Urinary bladder (tissue), 4 donors: ENCODE measurements around the gene GNB1. TPM values are rescaled to one million over a fixed set of nuclear protein-coding genes. Genes with fewer than 3 reads are reported as not detected.
"Not testable (repeated sequence)": the region's sequence is repeated elsewhere in the genome, so short reads cannot be mapped to it uniquely, and the experiment has no call there.

Experiments used
- DNase-seq: peaks from one replicate; pipeline ENCODE4 v3.0.0-alpha.2; 2015; ENCODE audit errors: extremely low spot score
- H3K27ac ChIP-seq: one replicate; pipeline ENCODE4 v1.5.1; 2013; ENCODE audit warnings: low read depth, mild to moderate bottlenecking, moderate library complexity
- H3K36me3 ChIP-seq: one replicate; pipeline ENCODE4 v1.6.1; 2013; ENCODE audit warnings: mild to moderate bottlenecking, moderate library complexity; ENCODE audit not compliant: insufficient read depth
- H3K4me1 ChIP-seq: one replicate; pipeline ENCODE4 v1.6.1; 2013; ENCODE audit warnings: mild to moderate bottlenecking, moderate library complexity; ENCODE audit not compliant: insufficient read depth
- H3K4me3 ChIP-seq: one replicate; pipeline ENCODE4 v1.5.1; 2013; ENCODE audit warnings: low read depth, low read length
- WGBS: extraction: QIAGEN DNeasy Blood & Tissue Kit; methylation state at CpG from one replicate; pipeline ENCODE4 v1.1.7; 2013; 5-methylcytosine and 5-hydroxymethylcytosine counted together
- polyA plus RNA-seq: library from polyadenylated mRNA; stranded (reverse); fragments of 200-250 nt; gene quantifications from one replicate; pipeline ENCODE4 v1.2.3, GENCODE V29; 2013
- total RNA-seq: library from RNA; depleted of rRNA; stranded (reverse); fragments of >200 nt; gene quantifications from one replicate; pipeline ENCODE4 v1.2.3, GENCODE V29; 2014
- donor health status: healthy with polysubstance abuse.
- donor health status: healthy.

GNB1 gene
- total and polyA plus RNA-seq, 2 donors = 123 to 200 TPM

- Histone ChIP-seq H3K27ac (peak overlapping the region; percentile 11), H3K4me1 (peaks cover 3% of the 10 kb centered on the region), H3K4me3 (no peak overlapping the region), H3K36me3 (no peaks in the 10 kb centered on the region)
- no peak for DNase-seq
- 49% methylated on average over 4 of the region's 4 CpGs for WGBS
These were observed 33.7 kb downstream of the GNB1 start for GRCh38 chr1:1857096-1857703.

GRCh38 chr1:1856161-1856560 lies 34.7 kb downstream of the GNB1 start:
- H3K4me1 ChIP-seq, H3K27ac ChIP-seq, DNase-seq, H3K36me3 ChIP-seq, H3K4me3 ChIP-seq: not testable (repeated sequence)
- WGBS = 92% methylated on average over 6 of the region's 6 CpGs

GRCh38 chr1:1853593-1854257 lies 37.2 kb downstream of the GNB1 start:
- no peaks in the 10 kb centered on the region for H3K36me3 ChIP-seq
- 71% methylated on average over 7 of the region's 7 CpGs for WGBS
- DNase-seq = no peak
- H3K4me3 ChIP-seq = no peak overlapping the region
- H3K4me1 ChIP-seq = peaks cover 2% of the 10 kb centered on the region
- no peak overlapping the region for H3K27ac ChIP-seq

- 84% methylated on average over 10 of the region's 10 CpGs for WGBS
- Histone ChIP-seq H3K36me3 (no peaks in the 10 kb centered on the region), H3K27ac (no peak overlapping the region), H3K4me3 (no peak overlapping the region), H3K4me1 (peaks cover 2% of the 10 kb centered on the region)
- no peak for DNase-seq
These were observed 38.1 kb downstream of the GNB1 start for GRCh38 chr1:1852619-1853414.

GRCh38 chr1:1847890-1848289 lies 43.0 kb downstream of the GNB1 start:
- Histone ChIP-seq H3K4me3 (no peak overlapping the region), H3K36me3 (no peaks in the 10 kb centered on the region), H3K27ac (no peak overlapping the region), H3K4me1 (peaks cover 3% of the 10 kb centered on the region)
- 57% methylated on average over 10 of the region's 10 CpGs for WGBS
- no peak for DNase-seq

GRCh38 chr1:1847061-1847850 lies 43.6 kb downstream of the GNB1 start:
- WGBS = 20% methylated on average over 8 of the region's 8 CpGs
- no peak for DNase-seq
- peaks cover 3% of the 10 kb centered on the region for H3K4me1 ChIP-seq
- H3K36me3 ChIP-seq = no peaks in the 10 kb centered on the region
- H3K27ac ChIP-seq = peak overlapping the region; percentile 76
- H3K4me3 ChIP-seq = no peak overlapping the region

GRCh38 chr1:1846386-1846918 lies 44.4 kb downstream of the GNB1 start:
- H3K4me3 ChIP-seq = no peak overlapping the region
- peaks cover 3% of the 10 kb centered on the region for H3K4me1 ChIP-seq
- WGBS = 86% methylated on average over 5 of the region's 5 CpGs
- no peaks in the 10 kb centered on the region for H3K36me3 ChIP-seq
- no peak for DNase-seq
- peak overlapping the region; percentile 57 for H3K27ac ChIP-seq

- DNase-seq = no peak
- Histone ChIP-seq H3K4me3 (no peak overlapping the region), H3K27ac (no peak overlapping the region), H3K36me3 (no peaks in the 10 kb centered on the region), H3K4me1 (peaks cover 3% of the 10 kb centered on the region)
- WGBS = 76% methylated on average over 11 of the region's 11 CpGs
These were observed 48.3 kb downstream of the GNB1 start for GRCh38 chr1:1842360-1843146.

GRCh38 chr1:1841575-1841995 lies 49.3 kb downstream of the GNB1 start:
- Histone ChIP-seq H3K4me1 (peaks cover 2% of the 10 kb centered on the region), H3K4me3 (no peak overlapping the region), H3K36me3 (no peaks in the 10 kb centered on the region), H3K27ac (no peak overlapping the region)
- DNase-seq = no peak
- 37% methylated on average over 3 of the region's 3 CpGs for WGBS

- H3K4me1 ChIP-seq = no peaks in the 10 kb centered on the region
- no peaks in the 10 kb centered on the region for H3K36me3 ChIP-seq
- WGBS = 92% methylated on average over 10 of the region's 10 CpGs
- no peak overlapping the region for H3K27ac ChIP-seq
- DNase-seq = no peak
- H3K4me3 ChIP-seq = no peak overlapping the region
These were observed 51.4 kb downstream of the GNB1 start for GRCh38 chr1:1839311-1839965.

GRCh38 chr1:1836119-1836518 lies 54.8 kb downstream of the GNB1 start:
- DNase-seq = no peak
- no peaks in the 10 kb centered on the region for H3K36me3 ChIP-seq
- WGBS = 97% methylated on average over 8 of the region's 8 CpGs
- H3K4me3 ChIP-seq = no peak overlapping the region
- peaks cover 1% of the 10 kb centered on the region for H3K4me1 ChIP-seq
- H3K27ac ChIP-seq = no peak overlapping the region

- Histone ChIP-seq H3K27ac (no peak overlapping the region), H3K4me3 (no peak overlapping the region), H3K4me1 (peaks cover 1% of the 10 kb centered on the region), H3K36me3 (no peaks in the 10 kb centered on the region)
- WGBS = 91% methylated on average over 3 of the region's 3 CpGs
- no peak for DNase-seq
These were observed 55.3 kb downstream of the GNB1 start for GRCh38 chr1:1835546-1835945.
